Mucosa of descending colon (tissue), 3 donors: Measurements from ENCODE around the gene LIF. TPM values are rescaled to one million over a fixed set of nuclear protein-coding genes. Genes with fewer than 3 reads are reported as not detected.
A peak's percentile ranks its signal among the peaks of the same experiment; 100 is the strongest.

Experiments used
- ATAC-seq: fragments of 200-7000 bp; cut with Tn5 transposase; one replicate; pipeline ENCODE4 v1.9.1; 2020; ENCODE audit warnings: mild to moderate bottlenecking, moderate library complexity
- DNase-seq, 3 donors: peaks; one replicate each; pipeline ENCODE4 v3.0.0-alpha.2; 2020
- H3K36me3 ChIP-seq: fragments of 200-600 bp; one replicate; pipeline ENCODE4 v1.8.0; 2021; ENCODE audit warnings: low read depth, mild to moderate bottlenecking
- H3K4me1 ChIP-seq: fragments of 200-600 bp; one replicate; pipeline ENCODE4 v1.8.0; 2021; ENCODE audit warnings: low read depth, mild to moderate bottlenecking
- H3K4me3 ChIP-seq: fragments of 200-600 bp; one replicate; pipeline ENCODE4 v1.8.0; 2021; ENCODE audit warnings: mild to moderate bottlenecking
- H3K9me3 ChIP-seq: fragments of 200-600 bp; one replicate; pipeline ENCODE4 v1.8.0; 2021; ENCODE audit warnings: mild to moderate bottlenecking
- CTCF ChIP-seq: fragments of 200-600 bp; IDR thresholded peaks from one replicate; pipeline ENCODE4 v1.8.0; 2022; ENCODE audit warnings: antibody characterized with exemption, mild to moderate bottlenecking
- intact Hi-C, 2 donors: fragments of 100-400 bp; cut with DNase I in 1 of 2; cut with micrococcal nuclease in 1 of 2; formaldehyde crosslinking; loops; one replicate each; pipeline versions ENCODE4 v1.11.0 to v1.11.1; 2022; cut with DNase I, micrococcal nuclease
- total RNA-seq, 3 donors: library from RNA; stranded (reverse); fragmentation: NEBNext Ultra II Directional in 2 of 3; extraction: Animal tissue kit (Norgen Biotek cat#: 25700) in 2 of 3; gene quantifications; one replicate each; pipeline versions ENCODE4 v1.2.1 to v1.2.4, GENCODE V29; 2021 to 2023
- donor health status: DM: no; HTN: no; CAD: no; lungs with moderate emphysema.
- donor health status: DM: no; HTN: no; CAD: no.
- donor health status: DM: no; HTN: yes; CAD: no.

Gene LIF
- total RNA-seq, 3 donors from 2014 or later, result 9.1 to 10.0 (median 9.9) TPM

GRCh38 chr22:30212363-30212995 lies 34.1 kb downstream of the LIF start:
- Histone ChIP-seq H3K4me3 (no peak overlapping the region), H3K9me3 (no peaks in the 10 kb centered on the region), H3K4me1 (no peaks in the 10 kb centered on the region), H3K36me3 (no peaks in the 10 kb centered on the region)
- ATAC-seq, result peak; percentile 65
- no peak for TF ChIP-seq CTCF
- intact Hi-C loops, result no loop called here
- peak in 1 of 3 donors; percentile 69 for DNase-seq

GRCh38 chr22:30211124-30211820 lies 35.3 kb downstream of the LIF start:
- no peaks in the 10 kb centered on the region for H3K36me3 ChIP-seq
- intact Hi-C loops, result no loop called here
- no peaks in the 10 kb centered on the region for H3K4me1 ChIP-seq
- no peaks in the 10 kb centered on the region for H3K9me3 ChIP-seq
- TF ChIP-seq CTCF, result no peak
- no peak overlapping the region for H3K4me3 ChIP-seq
- DNase-seq (no peak), ATAC-seq (no peak)

- ATAC-seq, result no peak
- Histone ChIP-seq H3K36me3 (no peaks in the 10 kb centered on the region), H3K4me1 (no peaks in the 10 kb centered on the region), H3K4me3 (no peak overlapping the region), H3K9me3 (no peaks in the 10 kb centered on the region)
- intact Hi-C loops, result no loop called here
- TF ChIP-seq CTCF, result no peak
- DNase-seq, result no peak
Observed at GRCh38 chr22:30210235-30210909, 36.2 kb downstream of the LIF start.

- DNase-seq (no peak), ATAC-seq (no peak)
- H3K36me3 ChIP-seq, result no peaks in the 10 kb centered on the region
- TF ChIP-seq CTCF, result no peak
- no peak overlapping the region for H3K4me3 ChIP-seq
- no peaks in the 10 kb centered on the region for H3K9me3 ChIP-seq
- intact Hi-C loops, result no loop called here
- H3K4me1 ChIP-seq, result no peaks in the 10 kb centered on the region
Observed at GRCh38 chr22:30209642-30210041, 36.9 kb downstream of the LIF start.

GRCh38 chr22:30208631-30209603 lies 37.6 kb downstream of the LIF start:
- intact Hi-C loops, result no loop called here

More at GRCh38 chr22:30208631-30209603, 37.6 kb downstream of the LIF start:
- peak; percentile 32 for ATAC-seq
- Histone ChIP-seq H3K36me3 (no peaks in the 10 kb centered on the region), H3K9me3 (no peaks in the 10 kb centered on the region), H3K4me1 (no peaks in the 10 kb centered on the region), H3K4me3 (no peak overlapping the region)
- TF ChIP-seq CTCF, result no peak
- peak in 1 of 3 donors; percentile 68 for DNase-seq
